Measurements from ENCODE around the gene EVI2A.
"Not testable (repeated sequence)": the region's sequence is repeated elsewhere in the genome, so short reads cannot be mapped to it uniquely, and the experiment has no call there.

The EVI2A gene

GRCh38 chr17:31321481-31321880, at the start of gene EVI2A:
EVI2A (minus strand) TSS chr17:31321622; CDS start chr17:31319013, 2,609 bp downstream.
- H3K27ac Mint-ChIP-seq, result peak within 1 kb of the TSS; percentile 85
- H3K27me3 Mint-ChIP-seq, result no peaks in the 10 kb centered on the region
- ATAC-seq (ENCODE audit: low read depth), result peak; percentile 61
- H3K9me3 Mint-ChIP-seq, result no peaks in the 10 kb centered on the region
- DNase-seq (ENCODE audit: low spot score in 2 of 2), result peak in 1 of 2 donors; percentile 32
- peaks cover 17% of the 10 kb centered on the region for H3K4me1 Mint-ChIP-seq
- peaks cover 8% of the 10 kb centered on the region for H3K36me3 Mint-ChIP-seq
- peak within 1 kb of the TSS; percentile 84 for H3K4me3 Mint-ChIP-seq

GRCh38 chr17:31369266-31369665, 47.8 kb upstream of the EVI2A start:
- no peak overlapping the region for H3K4me3 Mint-ChIP-seq
- no peak overlapping the region for H3K27ac Mint-ChIP-seq

GRCh38 chr17:31366088-31366487, 44.7 kb upstream of the EVI2A start:
- no peak overlapping the region for H3K27ac Mint-ChIP-seq
- H3K4me3 Mint-ChIP-seq, result no peak overlapping the region
- H3K36me3 Mint-ChIP-seq, result peaks cover 16% of the 10 kb centered on the region
- H3K4me1 Mint-ChIP-seq, result peaks cover 13% of the 10 kb centered on the region
- H3K27me3 Mint-ChIP-seq, result no peaks in the 10 kb centered on the region
- H3K9me3 Mint-ChIP-seq, result no peaks in the 10 kb centered on the region
- ATAC-seq (ENCODE audit: low read depth) (no peak), DNase-seq (ENCODE audit: low spot score in 2 of 2) (no peak)

More at GRCh38 chr17:31369266-31369665, 47.8 kb upstream of the EVI2A start:
- no peaks in the 10 kb centered on the region for H3K27me3 Mint-ChIP-seq
- H3K36me3 Mint-ChIP-seq, result peaks cover 9% of the 10 kb centered on the region
- no peaks in the 10 kb centered on the region for H3K9me3 Mint-ChIP-seq
- ATAC-seq (ENCODE audit: low read depth) (no peak), DNase-seq (ENCODE audit: low spot score in 2 of 2) (no peak)
- peaks cover 22% of the 10 kb centered on the region for H3K4me1 Mint-ChIP-seq

- Mint-ChIP-seq H3K4me1 (no peaks in the 10 kb centered on the region), H3K4me3 (no peak overlapping the region), H3K27ac (no peak overlapping the region), H3K36me3 (peaks cover 28% of the 10 kb centered on the region), H3K9me3 (no peaks in the 10 kb centered on the region), H3K27me3 (no peaks in the 10 kb centered on the region)
- DNase-seq (ENCODE audit: low spot score in 2 of 2) (no peak), ATAC-seq (ENCODE audit: low read depth) (no peak)
Observed at GRCh38 chr17:31364012-31364411, 42.6 kb upstream of the EVI2A start.

- Mint-ChIP-seq H3K27ac (no peak overlapping the region), H3K9me3 (no peaks in the 10 kb centered on the region), H3K36me3 (peaks cover 36% of the 10 kb centered on the region), H3K4me1 (no peaks in the 10 kb centered on the region), H3K27me3 (no peaks in the 10 kb centered on the region), H3K4me3 (no peak overlapping the region)
- DNase-seq (ENCODE audit: low spot score in 2 of 2) (no peak), ATAC-seq (ENCODE audit: low read depth) (no peak)
Observed at GRCh38 chr17:31357839-31358394, 36.5 kb upstream of the EVI2A start.

GRCh38 chr17:31357091-31357490, 35.7 kb upstream of the EVI2A start:
- no peaks in the 10 kb centered on the region for H3K9me3 Mint-ChIP-seq
- no peaks in the 10 kb centered on the region for H3K4me1 Mint-ChIP-seq
- no peak for ATAC-seq (ENCODE audit: low read depth)
- no peaks in the 10 kb centered on the region for H3K27me3 Mint-ChIP-seq
- no peak overlapping the region for H3K4me3 Mint-ChIP-seq
- no peak overlapping the region for H3K27ac Mint-ChIP-seq
- DNase-seq (ENCODE audit: low spot score in 2 of 2), result no peak
- H3K36me3 Mint-ChIP-seq, result peaks cover 39% of the 10 kb centered on the region

GRCh38 chr17:31355935-31356334, 34.5 kb upstream of the EVI2A start:
- no peaks in the 10 kb centered on the region for H3K27me3 Mint-ChIP-seq
- ATAC-seq (ENCODE audit: low read depth), result no peak
- no peaks in the 10 kb centered on the region for H3K9me3 Mint-ChIP-seq
- no peaks in the 10 kb centered on the region for H3K4me1 Mint-ChIP-seq
- no peak overlapping the region for H3K4me3 Mint-ChIP-seq
- H3K36me3 Mint-ChIP-seq, result peaks cover 34% of the 10 kb centered on the region
- H3K27ac Mint-ChIP-seq, result no peak overlapping the region
- DNase-seq (ENCODE audit: low spot score in 2 of 2), result no peak

- ATAC-seq (ENCODE audit: low read depth) (no peak), DNase-seq (ENCODE audit: low spot score in 2 of 2) (no peak)
- Mint-ChIP-seq H3K4me1 (no peaks in the 10 kb centered on the region), H3K27me3 (no peaks in the 10 kb centered on the region), H3K36me3 (peaks cover 19% of the 10 kb centered on the region), H3K9me3 (no peaks in the 10 kb centered on the region), H3K27ac (no peak overlapping the region), H3K4me3 (no peak overlapping the region)
Observed at GRCh38 chr17:31349454-31349853, 28.0 kb upstream of the EVI2A start.

- not testable (repeated sequence) for H3K27ac Mint-ChIP-seq, H3K9me3 Mint-ChIP-seq
Observed at GRCh38 chr17:31345191-31345747, 23.8 kb upstream of the EVI2A start.

GRCh38 chr17:31339906-31340661, 18.7 kb upstream of the EVI2A start:
- DNase-seq (ENCODE audit: low spot score in 2 of 2) (no peak), ATAC-seq (ENCODE audit: low read depth) (no peak)
- Mint-ChIP-seq H3K4me3 (no peak overlapping the region), H3K27ac (no peak overlapping the region), H3K4me1 (peaks cover 2% of the 10 kb centered on the region), H3K27me3 (no peaks in the 10 kb centered on the region), H3K36me3 (peaks cover 24% of the 10 kb centered on the region), H3K9me3 (no peaks in the 10 kb centered on the region)

More at GRCh38 chr17:31345191-31345747, 23.8 kb upstream of the EVI2A start:
- not testable (repeated sequence) for ATAC-seq (ENCODE audit: low read depth); H3K4me1 Mint-ChIP-seq; H3K4me3 Mint-ChIP-seq; DNase-seq (ENCODE audit: low spot score in 2 of 2); H3K27me3 Mint-ChIP-seq
- peaks cover 20% of the 10 kb centered on the region for H3K36me3 Mint-ChIP-seq

GRCh38 chr17:31329221-31329620, 7.8 kb upstream of the EVI2A start:
- Mint-ChIP-seq H3K4me3 (no peak overlapping the region), H3K27ac (no peak overlapping the region)

GRCh38 chr17:31328160-31328535, 6.7 kb upstream of the EVI2A start:
- H3K4me1 Mint-ChIP-seq, result peaks cover 4% of the 10 kb centered on the region
- H3K27me3 Mint-ChIP-seq, result no peaks in the 10 kb centered on the region
- no peaks in the 10 kb centered on the region for H3K9me3 Mint-ChIP-seq
- H3K27ac Mint-ChIP-seq, result no peak overlapping the region
- ATAC-seq (ENCODE audit: low read depth), result no peak
- no peak overlapping the region for H3K4me3 Mint-ChIP-seq
- peaks cover 16% of the 10 kb centered on the region for H3K36me3 Mint-ChIP-seq
- no peak for DNase-seq (ENCODE audit: low spot score in 2 of 2)

More at GRCh38 chr17:31329221-31329620, 7.8 kb upstream of the EVI2A start:
- no peak for ATAC-seq (ENCODE audit: low read depth)
- Mint-ChIP-seq H3K27me3 (no peaks in the 10 kb centered on the region), H3K4me1 (no peaks in the 10 kb centered on the region), H3K9me3 (no peaks in the 10 kb centered on the region), H3K36me3 (peaks cover 16% of the 10 kb centered on the region)
- no peak for DNase-seq (ENCODE audit: low spot score in 2 of 2)

GRCh38 chr17:31327534-31328159, 6.2 kb upstream of the EVI2A start:
- H3K27ac Mint-ChIP-seq, result no peak overlapping the region

GRCh38 chr17:31323551-31323950, 2.1 kb upstream of the EVI2A start:
- no peak for ATAC-seq (ENCODE audit: low read depth)

More at GRCh38 chr17:31327534-31328159, 6.2 kb upstream of the EVI2A start:
- DNase-seq (ENCODE audit: low spot score in 2 of 2), result no peak
- ATAC-seq (ENCODE audit: low read depth), result no peak
- no peaks in the 10 kb centered on the region for H3K27me3 Mint-ChIP-seq
- H3K4me1 Mint-ChIP-seq, result peaks cover 6% of the 10 kb centered on the region
- no peak overlapping the region for H3K4me3 Mint-ChIP-seq
- H3K36me3 Mint-ChIP-seq, result peaks cover 16% of the 10 kb centered on the region
- H3K9me3 Mint-ChIP-seq, result no peaks in the 10 kb centered on the region

More at GRCh38 chr17:31323551-31323950, 2.1 kb upstream of the EVI2A start:
- no peak for DNase-seq (ENCODE audit: low spot score in 2 of 2)
- Mint-ChIP-seq H3K9me3 (no peaks in the 10 kb centered on the region), H3K4me3 (no peak overlapping the region), H3K36me3 (peaks cover 12% of the 10 kb centered on the region), H3K27me3 (no peaks in the 10 kb centered on the region), H3K27ac (peak overlapping the region; percentile 78), H3K4me1 (peaks cover 11% of the 10 kb centered on the region)

Data from memory B cell (primary cell).